Vagina (tissue), 2 donors: ENCODE results near the gene NOP58. TPM values are rescaled to one million over a fixed set of nuclear protein-coding genes. Genes with fewer than 3 reads are reported as not detected.
"Not testable (repeated sequence)": the region's sequence is repeated elsewhere in the genome, so short reads cannot be mapped to it uniquely, and the experiment has no call there.

Source experiments
- DNase-seq, 2 donors: peaks; one replicate each; pipeline ENCODE4 v3.0.0-alpha.2; 2017; ENCODE audit errors: extremely low spot score in 2 of 2
- H3K27ac ChIP-seq: fragments of 200-600 bp; sonication (generic); one replicate; pipeline ENCODE4 v1.5.1; 2019
- H3K27me3 ChIP-seq: fragments of 200-600 bp; sonication (generic); one replicate; pipeline ENCODE4 v1.5.1; 2019
- H3K36me3 ChIP-seq, 2 donors: fragments of 200-600 bp; sonication (generic); one replicate each; pipeline ENCODE4 v1.5.1; 2017 to 2019
- H3K4me1 ChIP-seq: fragments of 200-600 bp; sonication (generic); one replicate; pipeline ENCODE4 v1.5.1; 2019
- H3K4me3 ChIP-seq, 2 donors: fragments of 200-600 bp; sonication (generic); 1 replicate in 1 of 2; 2 replicates in 1 of 2; pipeline ENCODE4 v1.5.1; 2016 to 2019
- H3K9me3 ChIP-seq: fragments of 200-600 bp; sonication (generic); one replicate; pipeline ENCODE4 v1.5.1; 2019
- CTCF ChIP-seq, 3 experiments: fragments of 450-650 bp in 2 of 3; fragments of 200-600 bp in 1 of 3; sonication (generic) in 1 of 3; IDR thresholded peaks; one replicate each; pipeline ENCODE4 v1.5.1; 2017 to 2019; ENCODE audit warnings: antibody characterized with exemption in 3 of 3, mild to moderate bottlenecking in 2 of 3, moderate library complexity in 2 of 3
- POLR2A ChIP-seq, 2 donors: fragments of 450-650 bp; IDR thresholded peaks; one replicate each; pipeline ENCODE4 v1.6.1; 2017; ENCODE audit warnings: antibody characterized with exemption in 2 of 2, mild to moderate bottlenecking in 2 of 2, moderate library complexity in 2 of 2
- POLR2AphosphoS5 ChIP-seq, 2 donors: sonication (generic); formaldehyde crosslinking; IDR thresholded peaks; one replicate each; pipeline ENCODE4 v1.9.0; 2017; ENCODE audit warnings: antibody characterized with exemption in 2 of 2, mild to moderate bottlenecking in 2 of 2, low read depth in 1 of 2; ENCODE audit not compliant: insufficient read depth in 1 of 2
- intact Hi-C: fragments of 100-400 bp; cut with DNase I; formaldehyde crosslinking; loops from one replicate; pipeline ENCODE4 v1.15.1; 2023
- total RNA-seq: library from RNA; depleted of rRNA; stranded (reverse); fragments of >200 nt; gene quantifications from one replicate; pipeline ENCODE4 v1.2.3, GENCODE V29; 2016

The NOP58 gene
- 80.8 TPM for total RNA-seq

DNA sequence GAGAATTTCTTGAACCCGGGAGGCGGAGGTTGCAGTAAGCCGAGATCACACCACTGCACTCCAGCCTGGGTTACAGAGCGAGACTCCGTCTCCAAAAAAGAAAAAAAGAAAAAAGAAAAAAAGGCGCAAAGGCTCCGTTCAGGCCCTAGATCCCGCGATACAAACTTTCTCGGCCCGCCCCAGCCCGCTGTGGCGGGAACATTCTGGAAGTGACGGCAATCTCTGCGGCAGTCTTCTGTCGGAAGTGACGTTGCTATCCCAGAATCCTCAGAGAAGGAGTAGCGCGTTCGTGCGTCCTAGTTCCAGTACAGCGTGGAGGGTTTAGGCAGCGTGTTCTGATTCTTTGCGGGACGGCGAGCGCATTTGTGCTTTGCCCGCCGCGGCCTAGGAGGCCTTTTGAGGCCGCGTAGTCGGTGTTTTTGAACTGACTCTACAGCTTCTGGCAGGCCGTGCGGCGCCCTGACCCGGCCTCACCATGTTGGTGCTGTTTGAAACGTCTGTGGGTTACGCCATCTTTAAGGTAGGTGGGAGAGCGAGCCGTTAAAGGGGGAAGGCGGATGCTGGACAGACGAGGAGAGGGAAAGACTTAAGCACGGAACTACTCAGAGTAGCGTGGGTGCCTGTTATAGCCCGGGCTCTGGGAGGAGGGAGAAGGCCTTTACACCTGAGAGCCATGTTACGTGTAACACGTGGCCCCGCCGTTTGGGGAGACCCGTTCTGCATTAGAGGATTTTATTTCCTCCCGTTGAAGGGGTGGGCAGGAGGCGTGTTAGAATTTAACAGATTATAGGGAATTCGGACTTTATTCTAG lies at the start of gene NOP58:
Gene NOP58 (plus strand): TSS at position 297 of the 811 bp plus-strand sequence. CDS start 179 bp downstream, at position 476.
- TF ChIP-seq POLR2AphosphoS5 (IDR thresholded peaks at IDR 0.05; ENCODE audit: insufficient read depth in 1 of 2, low read depth in 1 of 2), result peak; percentile 100
- TF ChIP-seq CTCF (IDR thresholded peaks at IDR 0.05), result no peak
- peak in 1 of 2 donors; percentile 97 for TF ChIP-seq POLR2A (IDR thresholded peaks at IDR 0.05)
- H3K4me1 ChIP-seq, result peaks cover 37% of the 10 kb centered on the region
- no peaks in the 10 kb centered on the region for H3K36me3 ChIP-seq
- H3K27ac ChIP-seq, result peak within 1 kb of the TSS; percentile 99
- H3K9me3 ChIP-seq, result no peaks in the 10 kb centered on the region
- intact Hi-C loops, result loop anchor here (5.0 kb wide), 1 partner anchor 112 kb away; the partner anchor contains the start of gene BMPR2
- H3K27me3 ChIP-seq, result no peaks in the 10 kb centered on the region
- DNase-seq, result peak; percentile 96 to 97
- peak within 1 kb of the TSS; percentile 93 for H3K4me3 ChIP-seq

DNA sequence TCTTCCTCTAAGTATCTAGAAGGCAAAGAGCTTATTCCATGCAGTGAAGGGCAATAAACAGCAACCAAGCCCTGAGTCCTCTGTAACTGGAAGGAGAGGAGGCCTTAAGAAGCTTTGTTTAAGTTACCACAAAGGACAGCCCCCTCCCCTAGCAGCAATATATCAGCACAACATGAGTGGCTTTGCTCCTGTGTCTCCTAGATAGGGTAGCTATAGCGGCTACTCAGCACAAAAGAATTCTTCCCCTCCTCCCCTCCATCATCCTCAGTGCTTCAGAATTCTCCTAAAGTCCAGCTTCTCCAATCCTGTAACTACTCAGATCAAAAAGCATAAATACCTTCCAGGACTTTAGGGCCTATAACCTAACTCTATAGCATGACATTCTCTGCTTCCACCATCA lies 43.7 kb upstream of the NOP58 start:
- H3K4me1 ChIP-seq, result peaks cover 17% of the 10 kb centered on the region
- TF ChIP-seq POLR2A (IDR thresholded peaks at IDR 0.05) (no peak), POLR2AphosphoS5 (IDR thresholded peaks at IDR 0.05; ENCODE audit: insufficient read depth in 1 of 2, low read depth in 1 of 2) (no peak), CTCF (IDR thresholded peaks at IDR 0.05) (no peak)
- no peaks in the 10 kb centered on the region for H3K9me3 ChIP-seq
- no peaks in the 10 kb centered on the region for H3K27me3 ChIP-seq
- no peak for DNase-seq
- intact Hi-C loops, result no loop called here
- no peak overlapping the region for H3K4me3 ChIP-seq
- H3K27ac ChIP-seq, result no peak overlapping the region
- H3K36me3 ChIP-seq, result peaks cover 0 to 7% of the 10 kb centered on the region in 2 donors

- H3K36me3 ChIP-seq, result no peaks in the 10 kb centered on the region
- H3K4me1 ChIP-seq, result peaks cover 31% of the 10 kb centered on the region
- TF ChIP-seq CTCF (IDR thresholded peaks at IDR 0.05) (no peak), POLR2AphosphoS5 (IDR thresholded peaks at IDR 0.05; ENCODE audit: insufficient read depth in 1 of 2, low read depth in 1 of 2) (no peak), POLR2A (IDR thresholded peaks at IDR 0.05) (no peak)
- H3K9me3 ChIP-seq, result no peaks in the 10 kb centered on the region
- H3K27me3 ChIP-seq, result no peaks in the 10 kb centered on the region
- peak overlapping the region; percentile 95 for H3K27ac ChIP-seq
- no peak for DNase-seq
- peak overlapping the region; percentile 67 to 89 for H3K4me3 ChIP-seq
- intact Hi-C loops, result no loop called here
These were observed 27.8 kb upstream of the NOP58 start for GRCh38 chr2:202237787-202238233.

DNA sequence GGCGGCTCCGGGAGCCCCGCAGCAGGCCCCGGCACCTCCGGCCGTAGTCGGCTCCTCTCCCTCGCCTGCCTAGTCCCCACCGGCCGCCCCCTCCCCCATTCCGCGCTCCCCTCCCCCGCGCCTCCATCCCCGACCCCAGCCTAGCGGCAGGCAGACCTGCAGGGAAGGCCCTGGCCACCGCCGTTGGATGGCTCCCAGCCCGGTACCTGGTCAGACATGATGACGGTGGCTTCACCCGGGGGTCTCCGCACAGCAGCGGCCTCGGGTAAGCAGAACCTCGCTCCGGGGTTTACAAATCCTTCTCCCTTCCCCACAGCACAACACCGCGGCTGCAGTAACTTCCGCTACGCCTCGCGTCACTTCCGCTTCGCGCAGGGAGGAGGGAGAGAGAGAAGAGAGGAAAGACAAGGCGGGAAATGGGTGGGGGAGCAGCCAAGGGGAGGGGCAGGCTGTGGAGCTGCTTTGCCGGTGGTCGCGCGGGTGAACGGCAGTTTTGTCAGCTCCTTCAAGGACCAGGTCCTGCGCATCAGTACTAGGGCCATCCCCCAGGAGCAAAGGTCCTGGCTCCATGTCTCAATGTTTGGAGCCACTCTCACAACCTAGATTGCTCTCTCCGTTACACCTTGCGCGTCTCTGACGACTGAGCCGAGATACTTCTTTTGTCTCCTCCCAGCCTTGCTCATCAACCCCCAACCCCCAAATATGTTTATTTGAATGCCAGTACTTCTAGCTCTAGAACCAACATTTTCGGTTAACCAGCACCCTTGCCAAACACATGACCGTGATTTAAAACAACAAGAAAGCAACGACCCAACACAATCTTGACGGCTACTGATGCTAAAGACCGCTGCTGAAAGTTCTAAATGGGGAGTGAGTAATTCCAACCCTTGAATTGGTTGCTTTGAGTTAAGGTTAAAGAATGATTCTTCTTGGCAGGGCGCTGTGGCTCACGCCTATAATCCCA lies 27.0 kb upstream of the NOP58 start, which contains the start of gene SUMO1:
Gene SUMO1 (minus strand): TSS at position 364 of the 964 bp plus-strand sequence. CDS start 146 bp downstream, at position 218.
- Histone ChIP-seq H3K27ac (peak within 1 kb of the TSS; percentile 95), H3K27me3 (no peaks in the 10 kb centered on the region), H3K4me3 (peak within 1 kb of the TSS; percentile 67 to 89), H3K9me3 (no peaks in the 10 kb centered on the region), H3K36me3 (no peaks in the 10 kb centered on the region), H3K4me1 (peaks cover 31% of the 10 kb centered on the region)
- TF ChIP-seq CTCF (IDR thresholded peaks at IDR 0.05), result no peak
- peak in 1 of 2 donors; percentile 38 for TF ChIP-seq POLR2A (IDR thresholded peaks at IDR 0.05)
- TF ChIP-seq POLR2AphosphoS5 (IDR thresholded peaks at IDR 0.05; ENCODE audit: insufficient read depth in 1 of 2, low read depth in 1 of 2), result peak; percentile 85 to 87
- intact Hi-C loops, result no loop called here
- peak in 1 of 2 donors; percentile 91 for DNase-seq

DNA sequence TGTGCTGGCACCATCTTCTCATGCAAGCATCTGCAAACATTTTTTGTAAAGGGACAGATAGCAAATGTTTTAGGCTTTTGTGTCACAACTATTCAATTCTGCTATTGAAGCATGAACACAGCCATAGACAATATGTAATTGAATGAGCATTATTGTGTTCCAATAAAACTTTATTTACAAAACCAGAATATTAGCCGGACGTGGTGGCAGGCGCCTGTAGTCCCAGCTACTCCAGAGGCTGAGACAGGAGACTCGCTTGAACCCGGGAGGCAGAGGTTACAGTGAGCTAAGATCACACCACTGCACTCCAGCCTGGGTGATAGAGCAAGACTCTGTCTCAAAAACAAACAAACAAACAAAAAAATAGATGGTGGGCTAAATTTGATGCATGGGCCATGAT lies 17.9 kb upstream of the NOP58 start:
- intact Hi-C loops, H3K36me3 ChIP-seq, H3K9me3 ChIP-seq: not testable (repeated sequence)

More for the DNA sequence above, 17.9 kb upstream of the NOP58 start:
- H3K27me3 ChIP-seq, H3K4me1 ChIP-seq, H3K27ac ChIP-seq, H3K4me3 ChIP-seq, DNase-seq: not testable (repeated sequence)
